ENCODE data around the gene EMILIN2. TPM values are rescaled to one million over a fixed set of nuclear protein-coding genes. Genes with fewer than 3 reads are reported as not detected.
"Not testable (repeated sequence)": the region's sequence is repeated elsewhere in the genome, so short reads cannot be mapped to it uniquely, and the experiment has no call there.

EMILIN2 gene
- total RNA-seq, 2 experiments from 2014 or later: 21.4 to 23.0 TPM

GRCh38 chr18:2851771-2852170 is 5.0 kb downstream of the EMILIN2 start:
- ChIA-PET POLR2A (no interaction called here), CTCF (no interaction called here)
- no peaks in the 10 kb centered on the region for H3K9me3 Mint-ChIP-seq
- peaks cover 37% of the 10 kb centered on the region for H3K27me3 Mint-ChIP-seq
- H3K4me1 Mint-ChIP-seq: peaks cover 16% of the 10 kb centered on the region
- no peak overlapping the region for H3K4me3 Mint-ChIP-seq
- no peak overlapping the region for H3K27ac Mint-ChIP-seq
- no peaks in the 10 kb centered on the region for H3K36me3 Mint-ChIP-seq (ENCODE audit: low read depth)
- no peak for DNase-seq

- H3K4me3 Mint-ChIP-seq; H3K9me3 Mint-ChIP-seq; POLR2A ChIA-PET; H3K36me3 Mint-ChIP-seq (ENCODE audit: low read depth); H3K27ac Mint-ChIP-seq; DNase-seq; CTCF ChIA-PET: not testable (repeated sequence)
- H3K27me3 Mint-ChIP-seq: peaks cover 40% of the 10 kb centered on the region
- peaks cover 20% of the 10 kb centered on the region for H3K4me1 Mint-ChIP-seq
Measured at GRCh38 chr18:2852460-2852859, 5.7 kb downstream of the EMILIN2 start.

GRCh38 chr18:2853173-2853925 is 6.5 kb downstream of the EMILIN2 start:
- Mint-ChIP-seq H3K9me3 (no peaks in the 10 kb centered on the region), H3K4me1 (peaks cover 13% of the 10 kb centered on the region), H3K36me3 (ENCODE audit: low read depth) (no peaks in the 10 kb centered on the region), H3K4me3 (no peak overlapping the region), H3K27ac (no peak overlapping the region), H3K27me3 (peaks cover 37% of the 10 kb centered on the region)
- POLR2A ChIA-PET: no interaction called here
- CTCF ChIA-PET: no interaction called here
- DNase-seq: no peak

DNA sequence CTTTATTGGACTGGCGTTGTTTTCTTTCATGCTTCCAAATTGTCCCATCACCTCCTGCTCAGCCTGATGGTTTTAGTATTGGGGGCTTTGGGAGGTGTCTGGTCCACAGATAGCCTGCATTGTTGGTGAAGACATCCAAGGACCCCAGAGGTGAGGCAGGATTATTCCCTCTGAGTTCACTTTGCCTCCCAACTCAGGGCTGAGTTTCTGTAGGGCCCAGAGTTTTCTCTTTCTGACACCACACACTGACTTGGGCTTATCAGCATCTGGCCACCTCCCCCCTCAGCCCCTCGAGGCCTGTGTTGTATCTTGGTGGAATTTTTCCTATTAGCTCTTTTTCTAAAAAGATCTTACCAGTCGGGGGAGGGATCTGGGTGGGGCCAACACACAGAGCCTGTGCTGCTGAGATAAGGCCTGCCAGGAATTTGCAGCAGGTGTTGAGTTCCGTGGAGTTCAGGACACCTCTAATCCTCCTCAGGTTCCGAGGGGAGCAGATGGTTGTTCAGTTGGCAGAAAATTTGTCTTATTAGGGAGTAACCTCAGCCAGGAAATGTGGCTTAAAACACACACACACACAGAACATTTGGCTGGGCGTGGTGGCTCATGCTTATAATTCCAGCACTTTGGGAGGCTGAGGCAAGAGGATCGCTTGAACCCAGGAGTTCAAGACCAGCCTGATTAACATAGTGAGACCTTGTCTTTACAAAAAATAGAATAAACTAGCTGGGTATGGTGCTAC is 7.3 kb downstream of the EMILIN2 start:
- Mint-ChIP-seq H3K4me3 (no peak overlapping the region), H3K4me1 (peaks cover 9% of the 10 kb centered on the region), H3K27me3 (peaks cover 30% of the 10 kb centered on the region), H3K27ac (no peak overlapping the region), H3K9me3 (no peaks in the 10 kb centered on the region), H3K36me3 (ENCODE audit: low read depth) (no peaks in the 10 kb centered on the region)
- DNase-seq: no peak
- POLR2A ChIA-PET: no interaction called here
- CTCF ChIA-PET: no interaction called here

DNA sequence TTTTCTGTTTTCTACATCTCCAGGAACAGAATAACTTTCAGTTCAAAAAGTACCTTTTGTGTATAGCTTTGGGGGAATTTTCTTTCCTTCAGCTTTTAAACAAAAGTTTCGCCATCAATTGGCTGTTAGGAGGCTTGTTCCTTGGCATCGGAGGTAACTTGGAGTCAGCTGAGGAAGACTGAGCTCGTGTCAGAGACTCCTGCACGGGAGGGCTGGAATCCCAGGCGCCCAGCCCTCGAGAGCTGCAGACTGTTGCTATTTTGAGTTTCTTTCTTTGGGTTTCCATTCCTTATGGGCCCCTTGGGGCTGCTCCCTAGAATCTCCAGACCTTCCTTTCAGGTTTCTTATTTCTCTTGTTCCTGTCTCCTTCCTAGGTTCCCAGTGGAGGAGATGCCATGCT is 8.1 kb downstream of the EMILIN2 start:
- peaks cover 7% of the 10 kb centered on the region for H3K9me3 Mint-ChIP-seq
- ChIA-PET POLR2A (no interaction called here), CTCF (no interaction called here)
- peaks cover 29% of the 10 kb centered on the region for H3K27me3 Mint-ChIP-seq
- H3K36me3 Mint-ChIP-seq (ENCODE audit: low read depth): peaks cover 5% of the 10 kb centered on the region
- H3K4me3 Mint-ChIP-seq: no peak overlapping the region
- no peak overlapping the region for H3K27ac Mint-ChIP-seq
- DNase-seq: no peak
- H3K4me1 Mint-ChIP-seq: peaks cover 9% of the 10 kb centered on the region

- CTCF ChIA-PET: no interaction called here
- Mint-ChIP-seq H3K9me3 (peaks cover 7% of the 10 kb centered on the region), H3K4me3 (no peak overlapping the region), H3K27me3 (peaks cover 25% of the 10 kb centered on the region), H3K36me3 (ENCODE audit: low read depth) (peaks cover 9% of the 10 kb centered on the region), H3K4me1 (peaks cover 9% of the 10 kb centered on the region), H3K27ac (no peak overlapping the region)
- POLR2A ChIA-PET: no interaction called here
- no peak for DNase-seq
Measured at GRCh38 chr18:2855560-2856350, 8.9 kb downstream of the EMILIN2 start.

DNA sequence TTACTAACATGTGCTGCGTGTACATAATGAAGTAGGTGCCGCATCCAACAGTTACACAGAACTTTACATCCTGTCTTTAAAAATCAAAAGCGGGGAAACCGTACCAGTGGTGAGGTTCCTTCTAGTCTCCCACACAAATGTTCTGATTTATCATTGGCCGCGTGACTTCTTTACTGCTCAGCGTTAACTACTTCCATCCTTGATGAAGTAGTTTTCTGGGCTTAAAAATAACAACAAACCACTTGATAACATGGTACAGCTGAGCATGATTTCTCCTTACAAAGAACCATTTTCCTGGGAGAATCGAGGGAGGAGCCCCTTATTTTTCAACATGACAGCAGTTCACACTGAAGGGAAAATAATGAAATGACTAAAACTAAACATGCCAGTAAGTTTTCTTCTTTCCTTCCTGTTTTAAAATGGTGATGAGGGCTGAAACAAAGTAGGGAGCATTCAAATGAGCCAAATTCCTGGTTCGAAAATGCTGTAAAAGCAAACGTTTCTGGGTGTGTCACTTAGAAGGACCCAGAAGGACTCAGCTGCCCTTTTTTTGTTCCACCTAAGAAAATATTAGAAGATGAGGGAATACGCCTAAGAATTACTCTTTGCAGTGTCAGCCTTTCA is 9.9 kb downstream of the EMILIN2 start:
- Mint-ChIP-seq H3K27me3 (peaks cover 24% of the 10 kb centered on the region), H3K36me3 (ENCODE audit: low read depth) (peaks cover 12% of the 10 kb centered on the region), H3K27ac (no peak overlapping the region), H3K4me3 (no peak overlapping the region), H3K9me3 (peaks cover 7% of the 10 kb centered on the region), H3K4me1 (peaks cover 9% of the 10 kb centered on the region)
- no peak for DNase-seq
- POLR2A ChIA-PET: no interaction called here
- CTCF ChIA-PET: no interaction called here

DNA sequence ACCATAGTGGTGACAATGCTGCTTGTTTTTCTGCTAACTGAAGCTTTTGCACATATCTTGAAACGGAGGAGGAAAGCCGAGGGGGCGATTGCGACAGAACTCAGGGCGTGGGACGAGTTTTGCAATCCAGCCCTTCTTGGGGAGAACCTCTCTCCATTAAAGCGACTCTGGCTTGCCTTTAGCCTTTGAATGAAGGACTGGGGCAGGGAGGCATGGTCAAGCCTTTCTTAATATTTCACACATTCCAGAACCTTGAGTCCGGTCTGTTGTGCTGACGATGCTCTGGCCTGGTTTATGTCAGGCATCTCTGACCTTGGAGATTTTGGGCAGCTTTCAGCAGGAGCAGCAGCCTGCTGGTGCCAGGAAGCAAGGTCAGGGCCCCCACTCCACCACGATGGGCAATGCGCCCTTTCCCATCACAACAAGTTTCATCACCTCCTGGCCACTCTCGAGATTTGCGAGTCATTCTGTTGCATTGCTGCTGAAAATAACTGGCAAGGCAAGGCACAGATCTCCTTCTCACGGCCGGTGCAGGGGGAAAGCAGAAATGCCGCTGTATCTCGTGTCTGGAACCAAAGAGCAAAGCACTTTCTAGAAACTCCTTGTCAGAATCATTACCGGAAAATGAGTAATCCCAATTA is 10.8 kb downstream of the EMILIN2 start:
- POLR2A ChIA-PET: no interaction called here
- H3K9me3 Mint-ChIP-seq: peaks cover 7% of the 10 kb centered on the region
- peaks cover 9% of the 10 kb centered on the region for H3K4me1 Mint-ChIP-seq
- no peak for DNase-seq
- peaks cover 28% of the 10 kb centered on the region for H3K27me3 Mint-ChIP-seq
- H3K27ac Mint-ChIP-seq: no peak overlapping the region
- CTCF ChIA-PET: no interaction called here
- no peak overlapping the region for H3K4me3 Mint-ChIP-seq
- H3K36me3 Mint-ChIP-seq (ENCODE audit: low read depth): peaks cover 12% of the 10 kb centered on the region

GRCh38 chr18:2860397-2860796 is 13.6 kb downstream of the EMILIN2 start:
- DNase-seq, H3K9me3 Mint-ChIP-seq, H3K4me1 Mint-ChIP-seq, CTCF ChIA-PET, H3K27ac Mint-ChIP-seq, POLR2A ChIA-PET, H3K4me3 Mint-ChIP-seq: not testable (repeated sequence)
- peaks cover 36% of the 10 kb centered on the region for H3K27me3 Mint-ChIP-seq
- H3K36me3 Mint-ChIP-seq (ENCODE audit: low read depth): peaks cover 20% of the 10 kb centered on the region

DNA sequence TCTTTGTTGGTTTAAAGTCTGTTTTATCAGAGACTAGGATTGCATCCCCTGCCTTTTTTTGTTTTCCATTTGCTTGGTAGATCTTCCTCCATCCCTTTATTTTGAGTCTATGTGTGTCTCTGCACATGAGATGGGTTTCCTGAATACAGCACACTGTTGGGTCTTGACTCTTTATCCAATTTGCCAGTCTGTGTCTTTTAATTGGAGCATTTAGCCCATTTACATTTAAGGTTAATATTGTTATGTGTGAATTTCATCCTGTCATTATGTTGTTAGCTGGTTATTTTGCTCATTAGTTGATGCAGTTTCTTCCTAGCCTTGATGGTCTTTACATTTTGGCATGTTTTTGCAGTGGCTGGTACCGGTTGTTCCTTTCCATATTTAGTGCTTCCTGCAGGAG is 17.2 kb downstream of the EMILIN2 start:
- Mint-ChIP-seq H3K27me3 (peaks cover 25% of the 10 kb centered on the region), H3K9me3 (peaks cover 16% of the 10 kb centered on the region), H3K36me3 (ENCODE audit: low read depth) (peaks cover 23% of the 10 kb centered on the region)
- DNase-seq, H3K4me1 Mint-ChIP-seq, CTCF ChIA-PET, POLR2A ChIA-PET, H3K4me3 Mint-ChIP-seq, H3K27ac Mint-ChIP-seq: not testable (repeated sequence)

DNA sequence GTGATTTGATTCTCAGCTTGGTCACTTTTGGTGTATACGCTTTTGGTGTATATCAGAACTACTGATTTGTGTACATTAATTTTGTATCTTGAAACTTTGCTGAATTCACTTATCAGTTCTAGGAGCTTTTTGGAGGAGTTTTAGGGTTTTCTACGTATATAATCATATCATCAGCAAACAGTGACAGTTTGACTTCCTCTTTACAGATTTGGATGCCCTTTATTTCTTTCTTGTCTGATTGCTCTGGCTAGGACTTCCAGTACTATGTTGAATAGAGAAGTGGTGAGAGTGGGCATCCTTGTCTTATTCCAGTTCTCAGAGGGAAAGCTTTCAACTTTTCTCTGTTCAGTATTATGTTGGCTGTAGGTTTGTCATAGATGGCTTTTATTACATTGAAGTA is 19.7 kb downstream of the EMILIN2 start:
- H3K9me3 Mint-ChIP-seq, CTCF ChIA-PET, H3K27ac Mint-ChIP-seq, POLR2A ChIA-PET, H3K4me1 Mint-ChIP-seq, H3K4me3 Mint-ChIP-seq, DNase-seq: not testable (repeated sequence)
- peaks cover 11% of the 10 kb centered on the region for H3K36me3 Mint-ChIP-seq (ENCODE audit: low read depth)
- peaks cover 29% of the 10 kb centered on the region for H3K27me3 Mint-ChIP-seq

DNA sequence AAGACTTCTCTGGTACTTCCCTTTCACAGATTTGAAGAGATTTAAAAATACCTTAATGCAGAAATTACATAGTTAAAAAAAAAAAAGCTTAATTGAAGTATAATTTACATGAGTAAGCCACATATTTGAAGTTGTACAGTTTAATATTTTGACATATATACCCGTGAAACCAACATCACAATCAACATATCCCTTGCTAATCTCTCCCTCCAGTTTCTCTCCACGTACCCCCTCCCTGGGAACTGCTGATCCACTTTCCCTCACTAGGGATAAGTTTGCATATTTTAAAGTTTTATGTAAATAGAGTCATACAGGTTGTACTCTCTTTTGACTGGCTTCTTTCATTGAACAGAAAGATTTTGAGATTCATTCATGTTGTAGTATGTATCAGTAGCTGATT is 22.4 kb downstream of the EMILIN2 start:
- Mint-ChIP-seq H3K4me3 (no peak overlapping the region), H3K9me3 (peaks cover 9% of the 10 kb centered on the region), H3K27me3 (peaks cover 22% of the 10 kb centered on the region), H3K27ac (no peak overlapping the region), H3K36me3 (ENCODE audit: low read depth) (peaks cover 8% of the 10 kb centered on the region), H3K4me1 (peaks cover 1% of the 10 kb centered on the region)
- no peak for DNase-seq
- ChIA-PET CTCF (no interaction called here), POLR2A (no interaction called here)

Data from activated CD4-positive, alpha-beta memory T cell treated with anti-CD3 and anti-CD28 coated beads, Interleukin-2, amount 10 ng/mL, durations not matched to agents 7 days and 5 days (primary cell).